ENCODE data around the gene FBXO30.

Gene FBXO30

DNA sequence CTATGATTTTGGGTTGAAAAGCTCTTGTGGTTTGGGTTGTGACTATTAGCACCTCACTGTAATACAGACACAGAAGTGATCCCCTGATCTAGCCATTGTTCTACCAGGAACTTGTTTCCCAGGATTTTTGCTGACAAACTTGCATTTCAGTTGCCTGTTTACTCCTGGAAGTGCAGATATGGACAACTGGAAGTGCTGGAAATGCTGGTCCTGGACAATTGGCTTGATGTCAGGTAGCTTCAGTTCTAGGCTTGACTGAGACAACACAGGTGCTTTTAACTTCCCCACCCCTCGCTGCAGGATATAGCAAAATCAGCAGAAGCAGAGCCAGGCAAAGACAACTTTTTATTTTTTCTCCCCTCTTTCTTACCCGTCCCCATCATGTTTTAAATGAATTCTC is 27.1 kb upstream of the FBXO30 start:
- Histone ChIP-seq H3K27ac (ENCODE audit: insufficient read depth, low read depth, low read length, poor library complexity, severe bottlenecking) (no peak overlapping the region), H3K36me3 (ENCODE audit: control insufficient read depth, insufficient read depth, low read length) (no peaks in the 10 kb centered on the region), H3K9me3 (ENCODE audit: control insufficient read depth, low read length) (no peaks in the 10 kb centered on the region), H3K27me3 (ENCODE audit: control insufficient read depth, insufficient read depth, low read length, poor library complexity, severe bottlenecking) (no peaks in the 10 kb centered on the region), H3K4me1 (ENCODE audit: control insufficient read depth, insufficient read depth, low read length) (no peaks in the 10 kb centered on the region), H3K4me3 (ENCODE audit: insufficient read depth, low read depth, low read length) (no peak overlapping the region)
- WGBS, 2 experiments, result 89 to 96% methylated on average over 2 of the region's 2 CpGs

GRCh38 chr6:145839653-145840052 is 25.1 kb upstream of the FBXO30 start:
- Histone ChIP-seq H3K9me3 (ENCODE audit: control insufficient read depth, low read length) (no peaks in the 10 kb centered on the region), H3K27me3 (ENCODE audit: control insufficient read depth, insufficient read depth, low read length, poor library complexity, severe bottlenecking) (no peaks in the 10 kb centered on the region), H3K4me1 (ENCODE audit: control insufficient read depth, insufficient read depth, low read length) (peaks cover 6% of the 10 kb centered on the region), H3K27ac (ENCODE audit: insufficient read depth, low read depth, low read length, poor library complexity, severe bottlenecking) (no peak overlapping the region), H3K4me3 (ENCODE audit: insufficient read depth, low read depth, low read length) (no peak overlapping the region), H3K36me3 (ENCODE audit: control insufficient read depth, insufficient read depth, low read length) (no peaks in the 10 kb centered on the region)

DNA sequence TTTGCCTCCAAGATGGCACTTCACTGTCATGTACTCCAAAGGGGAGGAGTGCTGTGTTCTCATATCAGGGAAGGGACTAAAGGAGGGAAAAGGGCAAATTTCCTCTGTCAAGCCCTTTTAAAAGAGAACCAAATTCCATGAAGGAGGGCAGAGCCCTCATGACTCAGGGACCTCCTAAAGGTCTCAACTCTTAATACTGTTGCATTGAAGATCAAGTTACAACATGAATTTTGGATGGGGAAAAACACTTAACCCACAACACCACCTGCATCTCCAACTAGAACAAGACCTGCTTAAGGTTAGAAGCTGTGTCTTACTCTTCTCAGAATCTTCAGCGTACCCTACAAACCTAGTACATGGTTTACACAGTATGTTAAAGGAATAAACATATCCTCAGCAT is 23.7 kb upstream of the FBXO30 start:
- Histone ChIP-seq H3K27ac (ENCODE audit: insufficient read depth, low read depth, low read length, poor library complexity, severe bottlenecking) (no peak overlapping the region), H3K27me3 (ENCODE audit: control insufficient read depth, insufficient read depth, low read length, poor library complexity, severe bottlenecking) (no peaks in the 10 kb centered on the region), H3K4me3 (ENCODE audit: insufficient read depth, low read depth, low read length) (no peak overlapping the region), H3K4me1 (ENCODE audit: control insufficient read depth, insufficient read depth, low read length) (peaks cover 6% of the 10 kb centered on the region), H3K9me3 (ENCODE audit: control insufficient read depth, low read length) (no peaks in the 10 kb centered on the region), H3K36me3 (ENCODE audit: control insufficient read depth, insufficient read depth, low read length) (no peaks in the 10 kb centered on the region)
- WGBS, 2 experiments, result 90 to 100% methylated on average over 1 of the region's 1 CpG

DNA sequence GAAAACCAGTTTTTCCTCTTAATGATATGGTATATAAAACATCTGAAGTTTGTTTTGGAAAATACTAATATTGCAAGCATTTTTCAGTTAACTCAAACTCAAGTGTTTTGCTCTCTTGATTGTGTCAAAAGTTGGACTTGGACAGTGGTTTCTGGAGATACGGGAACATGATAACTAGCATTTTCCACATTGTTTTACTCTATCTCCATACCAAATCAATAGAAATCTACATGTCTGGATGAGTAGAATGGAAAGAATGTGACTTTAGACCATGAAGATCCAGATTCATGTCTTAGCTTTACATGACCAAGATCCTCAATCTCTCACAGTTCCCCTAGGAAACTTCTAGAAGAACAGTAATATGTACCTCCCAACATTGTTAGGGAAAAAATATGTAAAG is 22.2 kb upstream of the FBXO30 start:
- WGBS, 2 experiments, result 100% methylated on average over 1 of the region's 1 CpG; no CpG with 5 or more reads in 1 of the 2 experiments
- H3K27ac ChIP-seq (ENCODE audit: insufficient read depth, low read depth, low read length, poor library complexity, severe bottlenecking), result no peak overlapping the region

GRCh38 chr6:145836170-145836569 is 21.6 kb upstream of the FBXO30 start:
- Histone ChIP-seq H3K9me3 (ENCODE audit: control insufficient read depth, low read length) (no peaks in the 10 kb centered on the region), H3K36me3 (ENCODE audit: control insufficient read depth, insufficient read depth, low read length) (no peaks in the 10 kb centered on the region), H3K27ac (ENCODE audit: insufficient read depth, low read depth, low read length, poor library complexity, severe bottlenecking) (no peak overlapping the region), H3K4me1 (ENCODE audit: control insufficient read depth, insufficient read depth, low read length) (peaks cover 6% of the 10 kb centered on the region), H3K4me3 (ENCODE audit: insufficient read depth, low read depth, low read length) (no peak overlapping the region), H3K27me3 (ENCODE audit: control insufficient read depth, insufficient read depth, low read length, poor library complexity, severe bottlenecking) (no peaks in the 10 kb centered on the region)
- 31 to 36% methylated on average over 2 of the region's 2 CpGs for WGBS, 2 experiments

More for the DNA sequence above, 22.2 kb upstream of the FBXO30 start:
- Histone ChIP-seq H3K4me3 (ENCODE audit: insufficient read depth, low read depth, low read length) (no peak overlapping the region), H3K27me3 (ENCODE audit: control insufficient read depth, insufficient read depth, low read length, poor library complexity, severe bottlenecking) (no peaks in the 10 kb centered on the region), H3K4me1 (ENCODE audit: control insufficient read depth, insufficient read depth, low read length) (peaks cover 6% of the 10 kb centered on the region), H3K9me3 (ENCODE audit: control insufficient read depth, low read length) (no peaks in the 10 kb centered on the region), H3K36me3 (ENCODE audit: control insufficient read depth, insufficient read depth, low read length) (no peaks in the 10 kb centered on the region)

DNA sequence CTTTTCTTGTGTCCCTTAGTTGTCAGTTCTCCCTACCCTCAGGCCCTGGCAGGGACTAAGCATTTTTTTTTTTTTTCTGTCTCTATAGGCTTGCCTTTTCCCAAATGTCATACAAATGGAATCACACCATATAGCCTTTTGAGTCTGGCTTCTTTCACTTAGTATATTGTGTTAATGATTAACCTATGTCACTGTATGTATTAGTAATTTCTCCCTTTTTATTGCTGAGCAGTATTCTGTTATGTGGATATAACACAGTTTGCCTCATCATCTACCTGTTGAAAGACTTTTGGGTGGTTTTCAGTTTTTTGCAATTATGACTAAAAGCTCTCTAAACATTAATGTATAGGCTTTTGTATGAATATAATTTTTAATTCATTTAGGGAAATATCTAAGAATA is 16.0 kb upstream of the FBXO30 start:
- Histone ChIP-seq H3K27me3 (ENCODE audit: control insufficient read depth, insufficient read depth, low read length, poor library complexity, severe bottlenecking) (no peaks in the 10 kb centered on the region), H3K36me3 (ENCODE audit: control insufficient read depth, insufficient read depth, low read length) (no peaks in the 10 kb centered on the region), H3K4me1 (ENCODE audit: control insufficient read depth, insufficient read depth, low read length) (peaks cover 6% of the 10 kb centered on the region), H3K9me3 (ENCODE audit: control insufficient read depth, low read length) (no peaks in the 10 kb centered on the region), H3K4me3 (ENCODE audit: insufficient read depth, low read depth, low read length) (no peak overlapping the region), H3K27ac (ENCODE audit: insufficient read depth, low read depth, low read length, poor library complexity, severe bottlenecking) (no peak overlapping the region)

- H3K4me1 ChIP-seq (ENCODE audit: control insufficient read depth, insufficient read depth, low read length), result no peaks in the 10 kb centered on the region
- no peak overlapping the region for H3K27ac ChIP-seq (ENCODE audit: insufficient read depth, low read depth, low read length, poor library complexity, severe bottlenecking)
- no peaks in the 10 kb centered on the region for H3K36me3 ChIP-seq (ENCODE audit: control insufficient read depth, insufficient read depth, low read length)
- no peaks in the 10 kb centered on the region for H3K27me3 ChIP-seq (ENCODE audit: control insufficient read depth, insufficient read depth, low read length, poor library complexity, severe bottlenecking)
- 82 to 100% methylated on average over 1 to 2 of the region's 2 CpGs for WGBS, 2 experiments
- H3K4me3 ChIP-seq (ENCODE audit: insufficient read depth, low read depth, low read length), result no peak overlapping the region
- no peaks in the 10 kb centered on the region for H3K9me3 ChIP-seq (ENCODE audit: control insufficient read depth, low read length)
These were observed 15.4 kb upstream of the FBXO30 start for GRCh38 chr6:145829950-145830349.

- Histone ChIP-seq H3K27ac (ENCODE audit: insufficient read depth, low read depth, low read length, poor library complexity, severe bottlenecking) (no peak overlapping the region), H3K27me3 (ENCODE audit: control insufficient read depth, insufficient read depth, low read length, poor library complexity, severe bottlenecking) (no peaks in the 10 kb centered on the region), H3K36me3 (ENCODE audit: control insufficient read depth, insufficient read depth, low read length) (no peaks in the 10 kb centered on the region), H3K9me3 (ENCODE audit: control insufficient read depth, low read length) (no peaks in the 10 kb centered on the region), H3K4me1 (ENCODE audit: control insufficient read depth, insufficient read depth, low read length) (no peaks in the 10 kb centered on the region), H3K4me3 (ENCODE audit: insufficient read depth, low read depth, low read length) (no peak overlapping the region)
- WGBS, 2 experiments, result 41 to 55% methylated on average over 2 of the region's 2 CpGs
These were observed 14.5 kb upstream of the FBXO30 start for GRCh38 chr6:145829102-145829501.

DNA sequence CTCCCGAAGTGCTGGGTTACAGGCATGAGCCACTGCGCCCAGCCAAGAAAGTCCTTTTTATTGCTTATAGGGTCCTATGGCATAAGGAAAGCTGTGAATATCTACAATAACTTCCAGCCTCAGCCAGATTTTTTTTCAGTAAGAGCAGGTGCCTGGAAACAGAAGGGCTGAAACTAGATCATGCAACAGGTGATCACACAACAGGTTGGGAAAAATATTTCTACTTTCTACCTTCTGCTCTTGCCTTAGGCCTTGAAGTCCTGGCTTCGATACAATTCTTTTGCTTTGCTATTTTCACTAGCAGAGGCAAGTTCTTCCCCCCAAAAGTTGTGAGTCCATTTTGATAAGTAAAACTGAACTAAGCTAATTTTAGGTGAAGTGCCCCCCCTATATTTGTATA is 9.7 kb upstream of the FBXO30 start:
- no peaks in the 10 kb centered on the region for H3K4me1 ChIP-seq (ENCODE audit: control insufficient read depth, insufficient read depth, low read length)
- H3K27ac ChIP-seq (ENCODE audit: insufficient read depth, low read depth, low read length, poor library complexity, severe bottlenecking), result no peak overlapping the region
- H3K4me3 ChIP-seq (ENCODE audit: insufficient read depth, low read depth, low read length), result no peak overlapping the region
- H3K36me3 ChIP-seq (ENCODE audit: control insufficient read depth, insufficient read depth, low read length), result no peaks in the 10 kb centered on the region
- WGBS, 2 experiments, result 93 to 96% methylated on average over 3 of the region's 3 CpGs
- no peaks in the 10 kb centered on the region for H3K27me3 ChIP-seq (ENCODE audit: control insufficient read depth, insufficient read depth, low read length, poor library complexity, severe bottlenecking)
- H3K9me3 ChIP-seq (ENCODE audit: control insufficient read depth, low read length), result no peaks in the 10 kb centered on the region

DNA sequence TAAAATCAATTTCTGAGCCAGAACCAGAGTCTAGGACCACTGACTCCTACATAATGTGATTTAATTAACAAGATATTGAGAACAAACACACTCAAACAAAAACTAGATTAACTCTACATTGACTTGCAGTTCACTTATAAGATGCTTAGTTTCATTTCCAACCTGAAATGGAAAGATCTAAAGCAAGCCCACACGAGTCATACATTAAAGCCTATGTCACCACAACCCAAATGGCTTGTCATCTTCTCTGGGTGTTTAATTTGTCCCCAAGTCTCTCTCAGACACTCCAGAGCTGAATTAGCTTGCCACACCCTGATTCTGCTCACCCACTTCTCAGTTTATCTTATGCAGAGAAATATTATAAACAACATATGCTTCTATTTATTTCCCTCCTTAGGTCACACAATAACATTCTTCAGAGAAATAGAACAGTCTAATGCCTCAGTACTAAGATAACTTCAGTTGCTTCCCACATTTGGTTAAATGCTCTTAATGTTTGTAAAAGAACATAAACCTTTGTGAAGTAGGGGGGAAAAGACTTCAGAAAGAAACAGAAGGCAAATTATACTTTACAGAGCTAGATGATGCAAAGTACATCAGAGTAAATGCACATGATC is 8.8 kb upstream of the FBXO30 start:
- 88 to 93% methylated on average over 1 of the region's 1 CpG for WGBS, 2 experiments
- no peak overlapping the region for H3K4me3 ChIP-seq (ENCODE audit: insufficient read depth, low read depth, low read length)
- no peak overlapping the region for H3K27ac ChIP-seq (ENCODE audit: insufficient read depth, low read depth, low read length, poor library complexity, severe bottlenecking)
- no peaks in the 10 kb centered on the region for H3K36me3 ChIP-seq (ENCODE audit: control insufficient read depth, insufficient read depth, low read length)
- H3K4me1 ChIP-seq (ENCODE audit: control insufficient read depth, insufficient read depth, low read length), result no peaks in the 10 kb centered on the region
- no peaks in the 10 kb centered on the region for H3K9me3 ChIP-seq (ENCODE audit: control insufficient read depth, low read length)
- H3K27me3 ChIP-seq (ENCODE audit: control insufficient read depth, insufficient read depth, low read length, poor library complexity, severe bottlenecking), result no peaks in the 10 kb centered on the region

GRCh38 chr6:145822456-145822855 is 7.9 kb upstream of the FBXO30 start:
- no peak overlapping the region for H3K4me3 ChIP-seq (ENCODE audit: insufficient read depth, low read depth, low read length)
- no peaks in the 10 kb centered on the region for H3K27me3 ChIP-seq (ENCODE audit: control insufficient read depth, insufficient read depth, low read length, poor library complexity, severe bottlenecking)
- no peaks in the 10 kb centered on the region for H3K9me3 ChIP-seq (ENCODE audit: control insufficient read depth, low read length)
- H3K27ac ChIP-seq (ENCODE audit: insufficient read depth, low read depth, low read length, poor library complexity, severe bottlenecking), result no peak overlapping the region
- 100% methylated on average over 2 of the region's 2 CpGs for WGBS, 2 experiments
- H3K4me1 ChIP-seq (ENCODE audit: control insufficient read depth, insufficient read depth, low read length), result no peaks in the 10 kb centered on the region
- H3K36me3 ChIP-seq (ENCODE audit: control insufficient read depth, insufficient read depth, low read length), result no peaks in the 10 kb centered on the region

Data from ectodermal cell (in vitro differentiated cells).